SK-N-SH treated with all-trans-retinoic acid at 6 μM for 48 hours (cell line): ENCODE measurements around the gene SOX12.

Experiments
- ARNTL ChIP-seq: fragments of 450-650 bp; formaldehyde crosslinking; IDR thresholded peaks from 2 replicates; pipeline ENCODE4 v1.5.0; 2020; ENCODE audit warnings: low read depth, mild to moderate bottlenecking, moderate library complexity, borderline replicate concordance
- CREB5 ChIP-seq: fragments of 250-450 bp; sonication (Bioruptor Pico); IDR thresholded peaks from 2 replicates; pipeline ENCODE4 v1.5.1; 2020; ENCODE audit warnings: low read depth, mild to moderate bottlenecking, moderate library complexity
- CSDC2 ChIP-seq: fragments of 250-450 bp; sonication (Bioruptor Pico); IDR thresholded peaks from 2 replicates; pipeline ENCODE4 v1.5.0; 2020; ENCODE audit warnings: mild to moderate bottlenecking, moderate library complexity
- CSRNP3 ChIP-seq: fragments of 250-450 bp; sonication (Bioruptor Pico); IDR thresholded peaks from 2 replicates; pipeline ENCODE4 v1.5.1; 2021; ENCODE audit warnings: mild to moderate bottlenecking, moderate library complexity
- ISL1 ChIP-seq: fragments of 250-450 bp; sonication (Bioruptor Pico); IDR thresholded peaks from 2 replicates; pipeline ENCODE4 v2.1.2; 2022; ENCODE audit warnings: mild to moderate bottlenecking, moderate library complexity
- OSR1 ChIP-seq: fragments of 250-450 bp; sonication (Bioruptor Pico); IDR thresholded peaks from 2 replicates; pipeline ENCODE4 v1.8.0; 2022; ENCODE audit warnings: moderate library complexity, mild to moderate bottlenecking, inconsistent platforms
- PATZ1 ChIP-seq: fragments of 250-450 bp; sonication (Bioruptor Pico); IDR thresholded peaks from 2 replicates; pipeline ENCODE4 v1.8.0; 2020; ENCODE audit warnings: mild to moderate bottlenecking, moderate library complexity, borderline replicate concordance
- PPARA ChIP-seq: fragments of 250-450 bp; sonication (Bioruptor Pico); IDR thresholded peaks from 2 replicates; pipeline ENCODE4 v1.5.0; 2020; ENCODE audit warnings: mild to moderate bottlenecking, borderline replicate concordance
- RARB ChIP-seq: fragments of 250-450 bp; sonication (Bioruptor Pico); IDR thresholded peaks from 2 replicates; pipeline ENCODE4 v1.8.0; 2021; ENCODE audit warnings: mild to moderate bottlenecking, moderate library complexity
- SNAI2 ChIP-seq: fragments of 250-450 bp; sonication (Bioruptor Pico); IDR thresholded peaks from 2 replicates; pipeline ENCODE4 v1.5.0; 2020; ENCODE audit warnings: mild to moderate bottlenecking, moderate library complexity
- TSHZ2 ChIP-seq: fragments of 250-450 bp; sonication (Bioruptor Pico); IDR thresholded peaks from 2 replicates; pipeline ENCODE4 v1.5.0; 2020; ENCODE audit warnings: mild to moderate bottlenecking, moderate library complexity
- ZC3H10 ChIP-seq: fragments of 250-450 bp; sonication (Bioruptor Pico); IDR thresholded peaks from 2 replicates; pipeline ENCODE4 v1.5.1; 2021; ENCODE audit warnings: mild to moderate bottlenecking, moderate library complexity
- ZFP30 ChIP-seq: fragments of 450-650 bp; formaldehyde crosslinking; IDR thresholded peaks from 2 replicates; pipeline ENCODE4 v1.5.0; 2022; ENCODE audit warnings: mild to moderate bottlenecking, moderate library complexity
- ZNF8 ChIP-seq: fragments of 450-650 bp; formaldehyde crosslinking; IDR thresholded peaks from 2 replicates; pipeline ENCODE4 v1.5.0; 2020; ENCODE audit warnings: mild to moderate bottlenecking, moderate library complexity

- no peak for TF ChIP-seq TSHZ2 (CRISPR knock-in tag)
- no peak for TF ChIP-seq CREB5 (CRISPR knock-in tag)
- no peak for TF ChIP-seq ZFP30 (CRISPR knock-in tag)
- TF ChIP-seq PATZ1 (CRISPR knock-in tag): no peak
- TF ChIP-seq ZC3H10 (CRISPR knock-in tag): no peak
- no peak for TF ChIP-seq RARB
- TF ChIP-seq CSDC2 (CRISPR knock-in tag): no peak
- TF ChIP-seq ZNF8: no peak
- no peak for TF ChIP-seq ARNTL
- no peak for TF ChIP-seq CSRNP3
- no peak for TF ChIP-seq ISL1 (CRISPR knock-in tag)
- TF ChIP-seq PPARA (CRISPR knock-in tag): no peak
- TF ChIP-seq SNAI2 (CRISPR knock-in tag): no peak
- no peak for TF ChIP-seq OSR1
These were observed 26.5 kb upstream of the SOX12 start for GRCh38 chr20:298776-299391.
